Spinal cord (tissue), 10 donors: ENCODE measurements around the gene CYYR1. TPM values are rescaled to one million over a fixed set of nuclear protein-coding genes. Genes with fewer than 3 reads are reported as not detected.
"Not testable (repeated sequence)": the region's sequence is repeated elsewhere in the genome, so short reads cannot be mapped to it uniquely, and the experiment has no call there.

Experiments used
- DNase-seq, 6 donors: peaks; one replicate each; pipeline versions ENCODE4 v3.0.0 to v3.0.0-alpha.2; 2013 to 2015; ENCODE audit warnings: low spot score in 6 of 6, low read depth in 4 of 6
- H3K27ac ChIP-seq: one replicate; pipeline ENCODE4 v1.5.1; 2013; ENCODE audit warnings: low read depth, low read length, control low read depth
- H3K27me3 ChIP-seq: one replicate; pipeline ENCODE4 v1.6.1; 2013; ENCODE audit warnings: low read length; ENCODE audit not compliant: control insufficient read depth, insufficient read depth
- H3K36me3 ChIP-seq: one replicate; pipeline ENCODE4 v1.6.1; 2013; ENCODE audit warnings: low read length; ENCODE audit not compliant: control insufficient read depth, insufficient read depth
- H3K4me1 ChIP-seq: one replicate; pipeline ENCODE4 v1.6.1; 2013; ENCODE audit warnings: low read length; ENCODE audit not compliant: control insufficient read depth, insufficient read depth
- H3K4me3 ChIP-seq: one replicate; pipeline ENCODE4 v1.5.1; 2013; ENCODE audit warnings: low read depth, low read length, control low read depth
- H3K9me3 ChIP-seq: one replicate; pipeline ENCODE4 v1.6.1; 2013; ENCODE audit warnings: low read length; ENCODE audit not compliant: control insufficient read depth, insufficient read depth
- WGBS: methylation state at CpG from one replicate; pipeline ENCODE4 v1.1.5; 2013; ENCODE audit warnings: missing lambda C conversion rate; ENCODE audit not compliant: insufficient coverage; 5-methylcytosine and 5-hydroxymethylcytosine counted together
- polyA plus RNA-seq, 2 donors: library from polyadenylated mRNA; unstranded; fragments of 120-200 nt; gene quantifications; one replicate each; pipeline ENCODE4 v1.2.1, GENCODE V29; 2013; ENCODE audit not compliant: insufficient read length in 2 of 2
- total RNA-seq, 2 donors: library from RNA; depleted of rRNA in 1 of 2; stranded (reverse); fragments of 120-200 nt in 1 of 2; fragments of >200 nt in 1 of 2; gene quantifications; one replicate each; pipeline versions ENCODE4 v1.2.3 to v1.2.4, GENCODE V29; 2013 to 2014
- donor health status: healthy.

The CYYR1 gene
- total and polyA plus RNA-seq, 4 donors, result 5.4 to 15.5 (median 11.3) TPM

DNA sequence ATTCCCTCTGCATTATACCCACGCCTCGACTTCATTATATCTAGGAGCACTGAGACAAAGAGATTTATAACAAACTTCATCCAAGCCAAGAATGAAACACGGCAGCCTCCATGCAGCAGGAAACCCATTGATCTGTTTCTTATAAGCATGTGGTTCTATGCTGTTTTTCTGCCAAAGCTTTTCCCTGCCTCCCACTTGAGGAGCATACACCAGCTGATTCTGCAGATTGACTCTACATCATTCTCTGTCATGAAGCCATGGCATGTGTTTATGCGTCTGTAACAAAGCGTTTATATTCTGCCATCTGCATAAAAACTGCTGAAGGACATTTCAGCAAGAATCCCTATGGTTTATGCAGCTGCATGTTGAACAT lies 102.0 kb downstream of the CYYR1 start:
- Histone ChIP-seq H3K36me3 (no peaks in the 10 kb centered on the region), H3K4me3 (no peak overlapping the region), H3K27ac (no peak overlapping the region), H3K9me3 (no peaks in the 10 kb centered on the region), H3K4me1 (no peaks in the 10 kb centered on the region), H3K27me3 (no peaks in the 10 kb centered on the region)
- WGBS, result 60% methylated on average over 1 of the region's 5 CpGs
- peak in 2 of 6 donors; percentile 79 to 92 for DNase-seq

DNA sequence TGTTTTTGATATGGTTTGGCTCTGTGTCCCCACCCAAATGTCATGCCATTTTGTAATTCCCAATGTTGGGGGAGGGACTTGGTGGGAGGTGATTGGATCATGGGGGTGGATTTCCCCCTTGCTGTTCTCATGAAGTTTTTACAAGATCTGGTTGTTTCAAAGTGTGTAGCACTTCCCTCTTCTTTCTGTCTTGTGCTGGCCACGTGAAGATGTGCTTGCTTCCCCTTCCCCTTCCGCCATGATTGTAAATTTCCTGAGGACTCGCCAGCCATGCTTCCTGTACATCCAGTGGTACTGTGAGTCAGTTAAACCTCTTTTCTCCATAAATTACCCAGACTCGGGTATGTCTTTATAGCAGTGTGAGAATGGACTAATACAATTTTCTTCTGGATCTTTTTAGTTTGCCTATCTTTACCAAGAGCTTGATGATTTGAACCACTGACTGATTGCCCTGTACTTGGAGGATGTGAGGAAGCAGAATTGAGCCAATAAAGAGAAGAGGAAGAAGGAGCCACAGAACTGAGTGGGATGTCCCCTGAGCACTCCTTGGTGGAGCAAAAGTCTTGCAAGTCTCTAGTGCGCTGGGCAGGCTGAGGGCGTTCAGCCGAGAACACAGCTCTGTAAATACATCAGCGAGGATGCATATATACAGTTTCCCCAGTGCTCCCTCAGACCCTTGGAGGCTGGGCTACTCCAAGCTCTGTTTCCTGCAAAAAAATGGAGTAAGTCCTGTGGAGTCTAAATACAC lies 102.6 kb downstream of the CYYR1 start:
- no peak for DNase-seq
- Histone ChIP-seq H3K27ac (no peak overlapping the region), H3K9me3 (no peaks in the 10 kb centered on the region)

DNA sequence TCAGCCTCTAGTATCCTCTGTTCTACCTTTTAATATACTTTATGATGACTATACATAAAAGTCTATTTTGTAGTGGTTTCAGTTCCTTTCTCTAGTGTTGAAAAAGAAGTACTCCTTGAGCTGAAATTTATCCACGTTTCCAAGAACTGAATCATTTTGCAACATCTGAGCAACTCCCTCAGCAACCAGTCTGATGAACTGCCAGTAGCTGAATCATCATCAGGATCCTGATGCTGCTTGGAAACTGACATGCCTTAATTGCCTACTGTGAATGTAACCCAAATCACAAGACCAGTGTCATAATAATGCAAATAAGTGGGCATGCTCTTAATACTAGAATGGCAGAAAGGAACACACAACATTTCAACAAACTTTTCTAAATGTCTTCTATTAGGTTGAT lies 103.3 kb downstream of the CYYR1 start:
- no peak overlapping the region for H3K4me3 ChIP-seq
- no peak overlapping the region for H3K27ac ChIP-seq
- H3K27me3 ChIP-seq, result no peaks in the 10 kb centered on the region
- no peaks in the 10 kb centered on the region for H3K4me1 ChIP-seq
- no peaks in the 10 kb centered on the region for H3K36me3 ChIP-seq
- WGBS, result 40% methylated on average over 1 of the region's 1 CpG
- H3K9me3 ChIP-seq, result no peaks in the 10 kb centered on the region
- DNase-seq, result peak in 3 of 6 donors; percentile 12 to 57 (median 31)

More for the DNA sequence above, 102.6 kb downstream of the CYYR1 start:
- Histone ChIP-seq H3K4me3 (no peak overlapping the region), H3K36me3 (no peaks in the 10 kb centered on the region), H3K27me3 (no peaks in the 10 kb centered on the region), H3K4me1 (no peaks in the 10 kb centered on the region)
- 100% methylated on average over 1 of the region's 8 CpGs for WGBS

DNA sequence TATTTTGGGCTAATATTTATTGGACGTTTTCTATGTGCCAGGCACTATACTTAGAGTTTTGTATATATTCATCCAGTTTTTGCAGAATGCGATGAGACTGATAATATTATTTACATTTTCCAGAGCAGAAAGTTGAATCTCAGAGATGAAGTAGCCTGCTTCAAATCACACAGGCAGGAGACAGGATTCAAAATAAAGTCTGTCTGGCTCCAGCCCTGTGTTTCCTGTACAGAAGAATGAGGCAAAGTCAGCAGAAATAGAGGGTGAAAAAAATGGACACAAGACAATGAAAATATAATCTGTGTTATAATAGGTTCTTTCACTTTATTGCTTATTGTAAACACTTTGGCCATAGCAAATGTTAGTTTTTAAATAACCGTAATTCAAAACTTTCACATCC lies 107.2 kb downstream of the CYYR1 start:
- H3K4me3 ChIP-seq, result no peak overlapping the region
- no peak for DNase-seq
- WGBS, result no CpG with 5 or more reads among the region's 3 CpGs
- no peaks in the 10 kb centered on the region for H3K4me1 ChIP-seq
- no peak overlapping the region for H3K27ac ChIP-seq
- H3K27me3 ChIP-seq, result no peaks in the 10 kb centered on the region
- no peaks in the 10 kb centered on the region for H3K9me3 ChIP-seq
- H3K36me3 ChIP-seq, result no peaks in the 10 kb centered on the region

DNA sequence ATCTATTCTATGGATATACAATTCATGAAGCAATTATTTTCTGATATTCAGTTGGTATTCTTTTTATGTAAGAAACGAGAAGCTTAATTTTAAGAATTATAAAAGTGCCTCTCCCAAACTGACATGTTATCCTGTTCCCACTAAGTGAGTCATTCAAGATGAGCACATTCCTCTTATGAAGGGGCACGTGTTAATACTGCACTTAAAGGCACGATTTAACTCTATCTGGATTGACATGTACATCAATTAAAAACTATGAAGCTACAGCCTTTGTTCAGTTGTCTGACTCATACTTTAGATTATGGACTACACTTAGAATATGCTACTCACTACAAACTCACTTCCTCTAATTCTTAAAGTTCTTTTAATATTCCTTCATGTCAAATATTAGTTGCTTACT lies 111.6 kb downstream of the CYYR1 start:
- Histone ChIP-seq H3K27ac (no peak overlapping the region), H3K36me3 (no peaks in the 10 kb centered on the region), H3K4me3 (no peak overlapping the region), H3K9me3 (no peaks in the 10 kb centered on the region), H3K27me3 (no peaks in the 10 kb centered on the region), H3K4me1 (no peaks in the 10 kb centered on the region)
- DNase-seq, result no peak
- no CpG with 5 or more reads among the region's 3 CpGs for WGBS

DNA sequence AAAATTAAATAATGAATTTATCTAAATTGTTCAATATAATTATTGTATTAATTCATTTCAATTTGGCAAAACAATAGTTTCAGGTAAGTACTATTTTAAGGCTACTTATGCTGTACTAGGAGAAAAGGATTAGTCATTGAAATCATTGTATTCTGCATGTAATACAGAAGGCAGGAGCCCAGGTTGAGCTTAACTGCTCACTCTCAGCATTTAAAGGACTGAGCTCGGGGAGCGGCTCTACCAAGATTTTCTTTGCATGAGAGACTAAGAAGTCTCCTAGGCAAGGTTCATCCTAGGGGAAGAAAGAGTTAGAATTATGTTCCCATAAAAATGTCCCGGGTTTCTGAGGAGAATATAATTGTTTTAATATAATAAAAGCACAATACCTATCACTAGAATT lies 112.5 kb downstream of the CYYR1 start:
- no peak for DNase-seq
- Histone ChIP-seq H3K36me3 (no peaks in the 10 kb centered on the region), H3K4me3 (no peak overlapping the region), H3K27ac (no peak overlapping the region), H3K4me1 (no peaks in the 10 kb centered on the region), H3K9me3 (no peaks in the 10 kb centered on the region), H3K27me3 (no peaks in the 10 kb centered on the region)
- no CpG with 5 or more reads among the region's 3 CpGs for WGBS

DNA sequence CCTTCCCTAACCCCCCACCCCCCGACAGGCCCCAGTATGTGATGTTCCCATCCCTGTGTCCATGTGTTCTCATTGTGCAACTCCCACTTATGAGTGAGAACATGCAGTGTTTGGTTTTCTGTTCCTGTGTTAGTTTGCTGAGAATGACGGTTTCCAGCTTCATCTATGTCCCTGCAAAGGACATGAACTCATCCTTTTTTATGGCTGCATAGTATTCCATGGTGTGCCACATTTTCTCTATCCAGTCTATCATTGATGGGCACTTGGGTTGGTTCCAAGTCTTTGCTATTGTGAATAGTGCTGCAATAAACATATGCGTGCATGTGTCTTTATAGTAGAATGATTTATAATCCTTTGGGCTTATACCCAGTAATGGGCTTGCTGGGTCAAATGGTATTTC lies 114.2 kb downstream of the CYYR1 start:
- H3K4me1 ChIP-seq, H3K27me3 ChIP-seq, H3K27ac ChIP-seq, DNase-seq, H3K4me3 ChIP-seq, H3K36me3 ChIP-seq, H3K9me3 ChIP-seq: not testable (repeated sequence)
- WGBS, result no CpG with 5 or more reads among the region's 3 CpGs

DNA sequence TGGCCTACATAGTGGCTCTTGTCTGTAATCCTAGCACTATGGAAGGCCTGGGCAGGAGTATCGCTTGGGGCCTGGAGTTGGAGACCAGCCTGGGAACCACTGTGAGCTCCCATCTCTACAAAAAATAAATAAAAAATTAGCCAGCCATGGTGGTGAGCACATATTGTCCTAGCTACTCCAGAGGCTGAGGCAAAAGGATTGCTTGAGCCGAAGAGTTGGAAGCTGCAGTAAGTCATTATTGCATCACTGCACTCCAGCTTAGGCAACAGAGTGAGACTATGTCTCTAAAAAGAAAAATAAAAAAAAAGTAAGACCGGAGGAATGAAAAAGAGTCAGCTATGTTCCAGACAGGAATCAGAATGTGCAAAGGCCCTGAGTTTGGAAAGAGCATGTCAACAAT lies 115.3 kb downstream of the CYYR1 start:
- Histone ChIP-seq H3K9me3 (no peaks in the 10 kb centered on the region), H3K36me3 (no peaks in the 10 kb centered on the region), H3K27ac (no peak overlapping the region), H3K4me3 (no peak overlapping the region), H3K27me3 (no peaks in the 10 kb centered on the region), H3K4me1 (no peaks in the 10 kb centered on the region)
- 100% methylated on average over 2 of the region's 3 CpGs for WGBS
- no peak for DNase-seq

DNA sequence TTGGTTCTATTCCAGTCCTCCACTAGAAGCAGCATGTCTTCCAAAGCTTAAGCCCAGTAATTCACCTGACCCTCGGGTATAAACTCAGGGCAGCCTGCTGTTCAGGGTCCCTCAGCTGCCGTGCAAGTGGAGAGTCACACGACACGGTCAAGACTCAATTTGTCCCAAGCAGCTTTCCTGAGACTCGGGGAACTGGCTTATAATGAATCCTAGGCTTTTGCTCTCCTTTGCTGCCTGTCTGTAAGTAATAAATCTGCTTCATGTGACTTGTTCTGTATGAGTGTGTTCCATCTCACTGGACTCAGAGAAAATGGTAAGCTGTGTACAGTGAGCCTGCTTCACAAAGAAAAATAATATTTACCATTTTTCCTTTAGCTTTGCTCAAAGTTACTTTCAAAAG lies 119.8 kb downstream of the CYYR1 start:
- H3K4me3 ChIP-seq, result no peak overlapping the region
- H3K9me3 ChIP-seq, result no peaks in the 10 kb centered on the region
- 32% methylated on average over 4 of the region's 5 CpGs for WGBS
- no peaks in the 10 kb centered on the region for H3K4me1 ChIP-seq
- no peak overlapping the region for H3K27ac ChIP-seq
- no peaks in the 10 kb centered on the region for H3K36me3 ChIP-seq
- peak in 1 of 6 donors; percentile 66 for DNase-seq
- H3K27me3 ChIP-seq, result no peaks in the 10 kb centered on the region

DNA sequence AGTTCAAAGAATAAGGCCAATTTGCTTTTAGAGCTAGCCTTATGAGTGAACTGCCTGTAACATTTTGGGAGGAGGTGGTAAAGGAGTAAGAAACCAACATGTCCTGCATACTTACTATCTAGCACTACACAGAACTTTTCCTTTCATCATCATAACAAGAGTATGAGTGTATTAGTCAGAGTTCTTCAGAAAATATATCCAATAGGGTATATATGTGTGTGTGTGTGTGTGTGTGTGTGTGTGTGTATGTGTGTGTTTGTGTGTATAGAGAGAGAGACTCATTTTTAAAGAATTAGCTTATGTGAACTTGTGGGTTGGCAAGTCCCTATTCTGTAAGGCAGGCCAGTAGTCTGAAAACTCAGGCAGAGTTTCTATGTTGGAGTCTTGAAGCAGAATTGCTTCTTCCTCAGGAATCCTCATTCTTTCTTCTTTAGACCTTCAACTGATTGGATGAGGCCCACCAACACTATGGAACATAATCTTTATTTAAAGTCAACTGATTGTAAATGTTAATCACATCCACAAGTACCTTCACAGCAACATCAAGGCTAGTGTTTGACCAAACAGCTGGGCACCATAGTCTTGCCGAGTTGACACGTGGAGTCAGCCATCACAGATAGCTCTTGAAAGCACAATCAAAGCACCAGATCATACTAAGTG lies 121.9 kb downstream of the CYYR1 start:
- Histone ChIP-seq H3K4me3 (no peak overlapping the region), H3K4me1 (no peaks in the 10 kb centered on the region), H3K36me3 (no peaks in the 10 kb centered on the region), H3K27ac (no peak overlapping the region), H3K27me3 (no peaks in the 10 kb centered on the region), H3K9me3 (no peaks in the 10 kb centered on the region)
- no peak for DNase-seq
- no CpG with 5 or more reads among the region's 2 CpGs for WGBS
